Retinal pigment epithelial cell (primary cell): ENCODE results near the gene SIL1.

Source experiments
- DNase-seq: peaks from one replicate; pipeline ENCODE4 v3.0.0-alpha.2; 2010; ENCODE audit warnings: low read depth
- H3K4me3 ChIP-seq: 2 replicates; pipeline ENCODE4 v1.5.1; 2011; ENCODE audit warnings: mild to moderate bottlenecking, low read length, control low read depth, moderate library complexity
- TF ChIP-seq, protein P1 (sequence below): conservative IDR thresholded peaks from 2 replicates; pipeline ENCODE4 v1.5.1; 2011; ENCODE audit warnings: low read depth, low read length, control low read depth, inconsistent platforms

The SIL1 gene

DNA sequence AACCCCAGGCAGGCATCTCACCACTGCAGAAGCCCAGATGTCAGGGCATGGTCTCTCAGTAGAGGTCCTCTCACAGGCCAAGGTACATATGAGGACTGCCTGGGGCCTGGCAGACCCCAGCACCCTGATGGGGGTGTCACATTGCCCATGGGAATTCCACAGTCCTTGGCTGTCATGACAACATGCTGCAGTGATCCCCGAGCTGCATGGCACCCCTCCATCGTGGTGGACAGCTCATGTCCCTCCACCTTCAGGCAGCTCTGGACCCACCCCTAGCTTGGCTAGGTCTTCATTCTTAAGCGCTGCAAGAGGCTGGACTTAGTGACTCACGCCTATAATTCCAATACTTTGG lies 249.0 kb downstream of the SIL1 start:
- TF ChIP-seq, protein P1, sequence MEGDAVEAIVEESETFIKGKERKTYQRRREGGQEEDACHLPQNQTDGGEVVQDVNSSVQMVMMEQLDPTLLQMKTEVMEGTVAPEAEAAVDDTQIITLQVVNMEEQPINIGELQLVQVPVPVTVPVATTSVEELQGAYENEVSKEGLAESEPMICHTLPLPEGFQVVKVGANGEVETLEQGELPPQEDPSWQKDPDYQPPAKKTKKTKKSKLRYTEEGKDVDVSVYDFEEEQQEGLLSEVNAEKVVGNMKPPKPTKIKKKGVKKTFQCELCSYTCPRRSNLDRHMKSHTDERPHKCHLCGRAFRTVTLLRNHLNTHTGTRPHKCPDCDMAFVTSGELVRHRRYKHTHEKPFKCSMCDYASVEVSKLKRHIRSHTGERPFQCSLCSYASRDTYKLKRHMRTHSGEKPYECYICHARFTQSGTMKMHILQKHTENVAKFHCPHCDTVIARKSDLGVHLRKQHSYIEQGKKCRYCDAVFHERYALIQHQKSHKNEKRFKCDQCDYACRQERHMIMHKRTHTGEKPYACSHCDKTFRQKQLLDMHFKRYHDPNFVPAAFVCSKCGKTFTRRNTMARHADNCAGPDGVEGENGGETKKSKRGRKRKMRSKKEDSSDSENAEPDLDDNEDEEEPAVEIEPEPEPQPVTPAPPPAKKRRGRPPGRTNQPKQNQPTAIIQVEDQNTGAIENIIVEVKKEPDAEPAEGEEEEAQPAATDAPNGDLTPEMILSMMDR: no peak
- DNase-seq: no peak
- no peak overlapping the region for H3K4me3 ChIP-seq

DNA sequence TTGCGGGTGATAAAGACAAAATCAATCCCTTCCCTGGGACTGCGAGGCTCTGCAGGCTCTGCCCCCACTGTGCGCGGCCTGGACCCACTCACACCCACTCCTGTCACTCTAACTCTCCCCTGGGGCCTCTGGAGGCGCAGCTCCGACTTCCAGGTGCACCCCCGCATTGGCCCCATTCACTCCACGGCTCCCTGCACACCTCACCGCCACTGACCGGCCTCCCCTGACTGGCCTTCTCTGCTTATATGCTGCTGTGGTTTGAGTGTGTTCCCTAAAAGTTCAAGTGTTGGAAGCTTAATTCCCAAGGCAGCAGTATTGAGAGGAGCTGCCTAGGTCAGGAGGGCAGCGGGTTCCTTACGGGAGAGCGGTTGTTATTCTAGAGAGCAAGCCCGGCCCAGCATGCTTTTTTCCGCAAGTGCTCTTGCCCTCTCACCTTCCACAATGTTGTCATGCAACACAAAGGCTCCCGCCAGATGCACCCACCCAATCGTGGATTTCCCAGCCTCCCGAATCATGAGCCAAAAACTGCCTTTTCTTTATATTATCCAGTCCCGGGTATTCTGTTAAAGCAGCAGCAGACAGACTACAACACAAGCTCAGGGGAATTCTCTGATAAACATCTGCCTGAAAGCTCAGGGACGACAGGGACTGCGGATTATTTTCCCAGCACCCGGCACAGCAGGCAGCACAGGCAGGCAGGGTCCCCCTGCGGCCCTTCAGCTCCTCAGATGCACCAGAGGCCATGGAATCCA lies 249.5 kb downstream of the SIL1 start:
- no peak for DNase-seq
- TF ChIP-seq, protein P1: no peak
- H3K4me3 ChIP-seq: no peak overlapping the region

DNA sequence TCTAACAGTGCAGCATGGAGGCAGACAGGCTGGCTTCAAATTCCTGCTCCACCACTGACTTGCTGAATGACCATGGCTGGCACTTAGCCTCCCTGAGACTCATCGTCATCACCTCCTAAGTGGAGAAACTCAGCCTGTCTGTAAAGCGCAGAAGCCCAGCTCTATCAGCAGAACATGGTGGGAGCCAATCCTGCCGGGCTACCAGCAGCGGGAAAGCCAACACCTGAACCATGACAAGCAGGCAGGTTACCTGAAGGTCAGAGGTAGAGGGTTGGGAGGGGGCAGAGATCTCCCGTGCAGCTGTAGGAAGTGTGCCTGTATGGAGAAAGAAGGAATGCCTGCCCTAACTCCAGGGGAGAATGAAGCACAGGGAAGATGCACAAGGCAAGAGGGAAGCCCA lies 250.4 kb downstream of the SIL1 start:
- DNase-seq: no peak
- TF ChIP-seq, protein P1: no peak
- no peak overlapping the region for H3K4me3 ChIP-seq

DNA sequence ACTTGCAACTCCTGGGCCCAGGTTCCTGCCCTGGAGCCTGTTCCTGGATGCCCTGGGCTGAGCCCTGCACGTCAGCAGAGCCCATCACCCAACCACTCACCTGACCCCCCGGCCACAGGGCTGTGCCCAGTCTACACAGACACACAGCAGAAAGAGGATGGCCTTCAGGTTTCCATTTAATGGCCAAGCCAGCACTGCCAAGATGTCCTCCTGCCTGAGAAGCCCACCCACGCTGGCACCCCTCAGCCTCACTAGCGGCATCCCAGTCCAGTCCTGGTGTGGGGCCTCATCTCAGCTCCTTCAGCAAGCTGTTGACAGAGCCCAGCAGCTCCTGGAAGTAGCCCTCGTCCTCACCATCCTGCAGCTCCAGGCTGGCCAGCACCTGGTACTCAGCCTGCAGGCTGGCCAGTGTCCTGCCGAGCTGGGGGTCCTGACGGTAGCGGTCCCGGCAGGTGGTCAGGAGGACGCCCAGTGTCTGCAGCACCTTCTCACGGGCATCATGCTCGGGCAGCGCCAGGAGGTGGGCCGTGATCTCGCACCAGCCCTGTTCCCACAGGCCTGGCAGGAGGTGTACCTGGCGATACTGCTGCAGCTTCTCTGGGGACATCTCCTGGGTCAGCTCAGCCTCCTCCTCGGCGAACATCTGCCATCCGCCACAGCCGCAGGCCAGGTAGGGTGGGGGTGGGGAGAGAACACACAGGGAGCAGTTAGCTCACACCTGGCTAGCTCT lies 251.2 kb downstream of the SIL1 start:
- DNase-seq: no peak
- TF ChIP-seq, protein P1: no peak
- H3K4me3 ChIP-seq: no peak overlapping the region

DNA sequence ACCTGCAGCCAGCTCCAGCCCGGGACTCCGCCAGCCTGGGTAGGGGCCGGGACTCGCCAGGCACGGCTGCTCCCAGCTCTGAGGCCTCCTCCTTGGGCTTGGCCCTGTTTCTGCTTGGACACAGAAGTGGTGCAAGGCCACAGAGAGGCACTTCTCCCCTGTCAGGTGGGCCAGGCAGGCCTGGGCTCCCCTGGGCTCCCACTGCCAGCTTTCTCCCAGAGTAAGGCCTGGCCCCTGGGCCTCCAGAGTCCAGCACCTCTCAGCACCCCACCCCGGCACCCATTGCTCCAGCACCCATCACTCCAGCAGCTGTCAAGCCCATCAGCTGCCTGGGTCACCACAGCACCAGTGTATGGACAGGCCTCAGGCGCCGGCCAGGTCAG lies 251.9 kb downstream of the SIL1 start:
- TF ChIP-seq, protein P1: no peak
- no peak overlapping the region for H3K4me3 ChIP-seq
- DNase-seq: peak; percentile 51

DNA sequence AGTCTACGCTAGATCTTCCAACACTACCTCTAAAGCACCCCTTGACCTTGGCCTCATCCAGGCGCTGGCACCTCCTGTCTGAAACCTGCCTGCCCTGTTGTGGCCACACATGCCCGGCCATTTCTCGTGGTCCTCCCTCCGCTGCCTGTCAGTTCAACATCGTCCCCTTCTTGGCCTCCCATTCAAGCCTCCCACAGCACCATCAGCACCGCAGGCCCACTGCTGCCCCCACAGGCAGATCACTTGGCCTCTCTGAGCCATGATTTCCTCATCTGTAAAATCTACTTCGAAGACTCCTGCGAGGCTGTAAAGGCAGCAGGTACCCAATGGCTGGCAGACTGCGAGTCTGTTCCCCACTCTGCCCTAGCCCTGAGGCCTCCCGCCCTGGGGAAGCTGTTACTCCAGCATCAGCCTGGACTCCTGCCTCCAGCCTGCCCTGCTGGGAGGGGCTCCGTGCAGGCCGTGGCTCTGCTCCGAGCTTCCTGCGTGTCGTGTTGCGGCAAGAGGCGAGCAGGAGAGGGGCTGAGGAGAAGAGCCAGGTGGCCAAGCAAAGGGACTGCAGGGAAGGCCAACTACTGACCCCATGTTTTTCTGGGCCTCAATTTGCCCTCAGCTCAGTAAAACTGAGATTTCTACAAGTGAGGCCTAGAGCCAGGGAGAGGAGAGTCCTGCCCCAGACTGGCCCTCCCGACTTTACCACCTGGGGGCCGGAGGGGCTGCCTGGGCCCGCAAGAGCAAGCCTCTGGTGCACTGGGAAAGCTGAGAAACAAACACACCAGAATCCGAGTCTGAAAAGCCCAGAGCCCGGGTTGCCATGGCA lies 252.5 kb downstream of the SIL1 start:
- no peak overlapping the region for H3K4me3 ChIP-seq
- TF ChIP-seq, protein P1: peak; percentile 24

More for the DNA sequence above, 252.5 kb downstream of the SIL1 start:
- no peak for DNase-seq
